GM21381 (cell line): ENCODE results near the gene MTHFS.
"Not testable (repeated sequence)": the region's sequence is repeated elsewhere in the genome, so short reads cannot be mapped to it uniquely, and the experiment has no call there.

Experiments
- ATAC-seq: cut with Tn5 transposase; IDR thresholded peaks from one replicate; pipeline ENCODE4 v1.9.1; 2021; ENCODE audit warnings: mild to moderate bottlenecking, moderate library complexity; ENCODE audit not compliant: unreplicated experiment

Gene MTHFS

DNA sequence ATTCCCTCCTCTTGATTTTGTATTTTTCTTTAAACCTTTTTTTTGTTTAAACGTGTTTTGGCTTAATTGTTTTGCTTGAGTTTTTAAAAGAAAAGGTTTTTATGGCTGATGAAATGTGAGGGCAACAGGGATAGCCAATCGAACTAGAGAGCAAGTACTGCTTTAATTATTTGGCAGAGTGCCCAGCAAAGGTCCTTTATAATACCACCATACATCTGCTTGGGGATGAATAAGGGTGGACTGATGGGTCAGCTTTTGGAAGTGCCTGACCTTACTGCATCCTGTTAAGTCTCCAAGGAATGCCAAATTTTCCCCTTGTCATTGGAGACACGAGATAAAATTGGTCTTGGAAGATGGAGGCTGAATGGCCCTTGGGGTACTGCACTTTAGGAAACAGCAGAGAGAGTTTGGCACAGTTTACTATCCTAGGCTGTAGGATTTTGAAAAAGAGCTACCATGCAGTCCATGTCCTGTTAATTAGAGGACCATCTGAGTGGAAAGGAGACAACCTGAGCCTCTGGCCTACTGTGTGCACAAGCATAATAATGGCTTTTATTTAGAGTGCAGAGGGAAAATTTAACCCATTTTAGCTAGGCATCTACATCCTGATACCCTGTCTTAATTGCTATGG, 19.8 kb upstream of the MTHFS start:
- no peak for ATAC-seq

DNA sequence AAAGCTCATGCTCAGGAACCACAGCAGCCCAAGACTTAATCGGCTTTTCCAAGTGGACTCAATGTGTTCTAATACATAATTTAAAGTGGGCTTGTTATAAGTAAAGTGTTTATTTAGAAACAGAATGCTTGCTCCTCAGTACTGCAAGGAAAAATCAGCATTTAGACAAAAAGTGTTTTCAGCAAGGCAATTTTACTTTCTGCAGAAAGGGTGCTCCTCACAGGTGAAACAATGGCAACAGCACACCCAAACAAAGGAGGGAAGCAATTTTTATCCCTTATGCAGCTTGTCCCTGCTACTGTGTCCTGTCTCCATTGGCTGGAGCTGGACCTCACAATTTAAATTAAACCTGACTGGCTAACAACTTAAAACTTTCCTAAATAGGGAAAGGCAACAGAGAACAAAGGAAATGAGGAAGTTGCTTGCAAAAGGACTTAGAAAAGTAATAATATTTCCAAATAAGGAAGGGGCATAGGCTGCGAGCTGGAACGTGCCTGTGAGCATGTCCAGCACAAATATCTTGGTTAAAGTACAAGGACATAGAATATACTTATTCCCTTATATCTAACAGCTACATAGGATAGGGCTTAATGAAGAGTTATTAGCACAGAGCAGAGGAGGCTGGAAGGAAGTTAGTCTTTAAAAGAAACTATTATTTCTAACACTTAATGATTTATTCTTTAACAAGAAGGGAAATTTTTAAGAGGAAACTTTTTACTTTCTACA, 19.1 kb upstream of the MTHFS start:
- ATAC-seq = not testable (repeated sequence)

DNA sequence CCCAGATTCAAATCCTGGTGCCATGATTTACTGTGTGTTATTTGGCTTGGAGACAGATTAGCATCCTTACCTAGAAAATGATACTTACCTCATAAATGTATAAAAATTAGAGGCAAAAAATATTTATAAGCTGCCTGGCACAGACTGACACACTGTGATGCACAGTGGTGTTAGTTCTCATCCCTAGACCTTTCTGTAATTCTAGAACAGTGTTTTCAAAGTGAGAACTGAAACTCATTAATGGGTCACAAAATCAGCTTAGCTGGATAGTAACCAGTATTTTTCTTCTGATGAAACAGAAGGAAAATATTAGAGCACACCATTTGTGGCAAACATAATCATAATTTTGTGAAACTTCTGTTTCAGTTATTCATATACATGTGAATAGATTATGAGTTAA, 17.9 kb upstream of the MTHFS start:
- ATAC-seq = no peak

GRCh38 chr15:79909556-79910335, 12.9 kb upstream of the MTHFS start:
- peak; percentile 64 for ATAC-seq

DNA sequence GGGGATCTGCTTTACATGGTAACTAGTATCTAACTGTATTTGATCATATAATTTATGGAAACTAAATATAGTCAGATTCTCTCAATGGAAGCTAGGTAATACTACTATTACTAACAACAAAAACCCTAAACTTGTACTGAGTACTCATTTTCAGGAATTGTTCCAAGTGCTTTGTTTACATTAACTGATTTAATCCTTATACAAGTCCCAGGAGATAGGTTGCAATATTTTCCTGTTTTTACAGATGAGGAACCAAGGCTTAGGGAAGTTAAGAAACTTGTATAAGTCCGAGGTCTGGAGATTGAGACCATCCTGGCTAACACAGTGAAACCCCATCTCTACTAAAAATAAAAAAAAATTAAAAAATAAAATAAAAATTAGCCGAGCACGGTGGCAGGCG, 7.5 kb upstream of the MTHFS start:
- no peak for ATAC-seq

DNA sequence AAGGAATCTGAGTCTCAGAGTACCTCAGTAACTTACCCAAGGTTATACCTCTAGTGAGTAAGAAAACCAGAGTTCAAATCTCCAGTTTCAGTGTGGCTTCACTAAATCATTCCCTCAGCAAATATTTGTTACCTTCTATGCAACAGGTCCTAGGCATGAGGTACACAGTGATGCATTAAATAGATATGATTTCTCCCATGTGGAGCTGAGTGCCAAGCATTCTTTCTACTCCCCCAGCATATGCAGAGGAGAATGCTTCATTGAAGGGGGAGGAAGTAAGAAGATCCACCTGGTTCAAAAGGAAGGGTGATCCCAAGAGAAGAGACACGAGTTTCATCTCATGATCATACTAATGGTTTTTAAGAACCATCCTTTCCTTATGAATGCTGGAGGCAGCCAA, 6.8 kb upstream of the MTHFS start:
- no peak for ATAC-seq

DNA sequence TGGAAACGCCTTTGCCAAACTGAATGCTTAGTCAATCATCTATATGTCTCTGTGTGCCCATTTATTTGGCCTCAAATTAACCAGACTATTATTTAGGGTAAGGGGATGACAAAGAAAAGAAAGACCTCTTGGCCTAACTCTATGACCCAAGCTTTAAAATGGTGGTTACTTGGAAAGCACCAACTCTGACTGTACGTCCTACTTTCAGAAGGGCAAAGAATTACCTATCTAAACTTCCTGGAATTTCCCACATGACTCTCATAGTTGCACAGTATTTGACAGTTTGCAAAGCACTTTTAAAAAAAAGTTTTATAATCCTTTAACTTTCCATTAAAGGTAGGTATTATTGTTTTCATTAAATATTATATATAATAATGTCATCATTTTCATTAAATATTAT, 6.3 kb upstream of the MTHFS start:
- ATAC-seq = no peak

- no peak for ATAC-seq
These were observed 5.1 kb upstream of the MTHFS start for GRCh38 chr15:79901958-79902357.

DNA sequence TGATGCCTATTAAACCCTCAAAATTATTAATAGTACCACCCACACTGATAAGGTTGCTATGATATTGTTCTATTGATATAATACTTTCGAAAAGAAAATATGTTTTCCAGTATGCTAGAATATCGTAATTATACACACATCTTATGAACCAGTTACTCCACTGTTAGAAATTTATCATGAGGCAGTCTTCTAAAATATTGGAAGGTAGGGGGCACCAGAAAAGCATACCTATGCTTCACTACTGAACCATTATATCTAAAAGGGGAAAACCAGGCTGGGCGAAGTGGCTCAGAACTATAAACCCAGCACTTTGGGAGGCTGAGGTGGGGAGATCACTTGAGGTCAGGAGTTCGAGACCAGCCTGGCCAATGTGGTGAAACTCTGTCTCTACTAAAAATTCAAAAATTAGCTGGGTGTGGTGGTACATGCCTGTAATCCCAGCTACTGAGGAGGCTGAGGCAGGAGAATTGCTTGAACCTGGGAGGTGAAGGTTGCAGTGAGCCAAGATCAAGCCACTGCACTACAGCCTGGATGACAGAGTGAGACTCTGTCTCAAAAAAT, 4.1 kb upstream of the MTHFS start:
- not testable (repeated sequence) for ATAC-seq

DNA sequence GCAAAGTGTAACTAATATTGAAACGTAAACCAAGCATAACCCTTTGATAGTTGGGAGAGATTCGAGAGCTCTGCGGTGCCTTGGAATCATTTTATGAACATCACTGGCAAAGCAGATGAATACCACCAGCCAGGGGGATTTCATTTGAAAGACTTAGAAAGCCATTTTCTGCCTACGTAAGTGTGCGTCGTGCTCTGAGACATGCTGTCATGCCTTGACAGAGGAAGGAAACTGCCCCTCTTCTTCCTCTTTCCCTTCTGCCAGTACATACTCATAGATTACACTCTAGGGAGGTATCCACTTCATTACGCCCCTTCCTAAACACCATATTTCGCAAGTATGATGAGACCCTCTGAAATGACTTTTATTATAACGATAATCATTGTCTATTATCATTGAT, 3.3 kb upstream of the MTHFS start:
- no peak for ATAC-seq

DNA sequence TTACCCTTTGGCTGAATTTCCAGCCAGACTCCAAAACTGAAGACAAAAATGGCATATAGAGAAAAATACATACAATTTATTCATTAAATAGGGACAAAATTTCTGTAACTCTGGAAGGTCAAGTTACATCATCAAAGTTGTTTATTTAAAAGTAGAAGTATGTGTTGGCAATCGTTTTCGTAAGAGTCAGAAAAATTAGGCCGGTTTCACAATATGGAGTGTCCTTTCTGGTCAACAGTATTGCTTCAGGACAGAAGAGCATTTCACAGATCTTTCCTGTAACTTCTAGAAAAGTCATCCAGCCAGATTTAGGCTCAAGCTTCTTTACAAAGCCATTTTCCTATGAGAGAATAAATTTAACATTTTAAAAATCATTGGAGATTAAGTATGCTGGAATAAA, 2.0 kb upstream of the MTHFS start:
- not testable (repeated sequence) for ATAC-seq

GRCh38 chr15:79898369-79898768, 1.6 kb upstream of the MTHFS start:
- no peak for ATAC-seq

GRCh38 chr15:79897701-79898113, 893 bp upstream of the MTHFS start:
- ATAC-seq = no peak

GRCh38 chr15:79897380-79897678, 515 bp upstream of the MTHFS start:
- ATAC-seq = no peak

- peak; percentile 36 for ATAC-seq
These were observed 632 bp downstream of the MTHFS start for GRCh38 chr15:79896131-79896633.

- no peak for ATAC-seq
These were observed 9.5 kb downstream of the MTHFS start for GRCh38 chr15:79887054-79887930.

DNA sequence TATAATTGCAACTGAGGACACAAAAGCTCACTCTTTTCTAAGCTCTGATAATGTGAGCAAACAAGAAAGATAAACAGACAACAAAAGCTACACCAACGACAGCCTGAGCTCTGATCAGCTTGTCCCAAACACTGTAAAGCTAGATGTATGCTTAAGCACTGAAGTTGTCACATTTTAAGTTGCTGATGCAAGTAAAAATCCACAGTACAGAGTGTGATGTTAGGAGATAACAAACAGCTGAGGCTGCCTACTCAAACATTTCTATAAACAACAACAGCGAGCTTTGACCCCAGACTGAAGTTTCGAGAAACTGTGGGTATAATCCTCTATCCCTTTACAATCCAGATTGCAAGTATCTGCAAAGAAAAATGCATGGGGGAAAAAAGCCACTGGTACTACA, 10.7 kb downstream of the MTHFS start:
- no peak for ATAC-seq

DNA sequence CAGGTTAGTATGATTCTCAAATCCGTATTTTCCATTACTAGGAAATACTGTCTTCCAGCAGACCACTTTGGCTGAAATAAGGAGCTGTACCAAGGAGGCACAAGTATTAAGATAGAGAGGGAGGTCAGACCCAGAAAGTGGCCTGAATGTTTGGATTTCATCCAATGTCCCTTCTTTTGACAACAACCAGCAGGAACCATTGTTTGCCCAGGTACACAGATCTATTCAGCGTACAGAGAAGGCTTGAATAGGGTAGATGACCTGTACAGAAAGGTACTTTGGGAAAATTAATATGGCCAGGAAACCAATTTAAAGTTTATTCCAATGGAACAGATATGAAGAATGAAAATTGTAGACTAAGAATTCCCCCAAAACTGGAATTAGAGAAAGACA, 12.6 kb downstream of the MTHFS start:
- no peak for ATAC-seq

DNA sequence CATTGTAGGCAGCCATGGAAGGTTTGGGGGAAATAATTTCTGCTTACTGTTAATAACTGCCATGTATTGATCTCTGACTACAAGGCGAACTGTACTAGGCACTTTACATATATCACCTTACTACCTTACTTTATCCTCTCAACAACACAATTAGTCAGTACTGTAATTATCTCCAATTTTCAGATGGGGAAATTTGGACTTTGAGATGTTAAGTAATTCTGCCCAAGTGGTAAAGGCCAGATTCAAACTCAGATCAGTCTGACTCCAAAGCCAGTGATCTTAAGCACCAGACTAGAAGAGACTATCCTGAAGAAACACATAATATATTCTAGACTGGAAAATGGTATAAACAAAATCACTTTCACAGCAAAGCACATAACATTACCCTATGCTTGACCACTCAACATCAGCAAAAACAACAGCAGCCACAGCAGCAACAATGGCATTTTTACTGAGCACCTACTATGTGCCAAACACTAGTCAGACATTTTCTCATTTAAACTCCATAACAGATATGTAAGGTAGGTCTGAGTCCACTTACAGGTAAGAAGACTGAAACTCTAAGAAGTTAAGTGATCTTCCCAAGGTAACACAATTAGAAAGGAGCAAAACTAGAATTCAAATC, 13.1 kb downstream of the MTHFS start:
- ATAC-seq = no peak

- ATAC-seq = no peak
These were observed 15.1 kb downstream of the MTHFS start for GRCh38 chr15:79881668-79882067.
